HG02870 (cell line): ENCODE measurements around the gene LRRC8B.

Source experiments
- ATAC-seq: cut with Tn5 transposase; IDR thresholded peaks from one replicate; pipeline ENCODE4 v1.9.1; 2021; ENCODE audit warnings: mild to moderate bottlenecking, moderate library complexity; ENCODE audit not compliant: unreplicated experiment

The LRRC8B gene

GRCh38 chr1:89546082-89546889, 21.7 kb downstream of the LRRC8B start:
- ATAC-seq, result no peak

- ATAC-seq, result no peak
These were observed 22.4 kb downstream of the LRRC8B start for GRCh38 chr1:89546934-89547562.

DNA sequence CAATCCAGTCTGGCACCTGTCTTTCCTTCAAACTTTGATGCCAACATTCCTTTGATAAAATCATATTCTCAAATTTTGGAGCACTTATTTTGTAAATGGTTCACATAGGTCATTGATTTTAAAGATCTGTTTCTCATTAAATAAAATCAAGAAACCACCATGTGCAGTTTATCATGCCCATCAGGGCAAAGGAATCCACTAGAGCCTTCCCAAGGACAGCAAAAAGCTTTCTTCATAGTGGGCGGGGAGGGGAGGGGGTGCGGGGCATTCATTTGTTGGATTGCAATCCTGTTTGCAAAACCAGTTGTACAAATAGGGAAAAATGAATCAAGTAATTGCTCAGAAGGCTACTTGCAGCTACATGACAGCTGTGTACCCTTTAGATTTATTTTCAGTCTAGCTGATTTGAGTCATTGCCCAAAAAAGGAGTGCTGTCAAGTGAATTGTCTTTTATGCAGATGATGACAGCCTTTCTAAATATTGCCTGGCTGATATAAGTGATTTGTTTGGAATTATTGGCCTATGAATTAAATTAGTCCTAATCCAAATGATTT, 23.0 kb downstream of the LRRC8B start:
- no peak for ATAC-seq

GRCh38 chr1:89548122-89548857, 23.7 kb downstream of the LRRC8B start:
- peak; percentile 35 for ATAC-seq

DNA sequence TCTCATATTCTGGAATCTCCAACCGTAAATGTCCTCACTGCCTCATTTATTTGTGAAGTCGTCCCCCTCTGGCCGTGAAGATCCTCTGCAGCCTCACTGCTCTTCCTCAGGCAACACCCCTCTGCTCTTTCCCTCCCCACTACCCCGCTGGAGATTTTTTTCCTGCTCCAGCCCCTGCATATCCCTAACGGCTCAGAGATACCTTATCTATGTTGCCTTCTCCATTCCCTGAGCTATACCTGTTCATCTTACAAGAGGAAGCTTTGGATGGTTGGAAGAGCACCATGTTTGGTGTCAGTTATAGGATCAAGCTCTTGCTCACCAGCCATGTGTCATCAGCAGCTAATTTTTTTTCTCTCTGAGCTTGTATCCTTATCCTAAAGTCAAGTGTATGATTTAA, 26.4 kb downstream of the LRRC8B start:
- ATAC-seq, result no peak

DNA sequence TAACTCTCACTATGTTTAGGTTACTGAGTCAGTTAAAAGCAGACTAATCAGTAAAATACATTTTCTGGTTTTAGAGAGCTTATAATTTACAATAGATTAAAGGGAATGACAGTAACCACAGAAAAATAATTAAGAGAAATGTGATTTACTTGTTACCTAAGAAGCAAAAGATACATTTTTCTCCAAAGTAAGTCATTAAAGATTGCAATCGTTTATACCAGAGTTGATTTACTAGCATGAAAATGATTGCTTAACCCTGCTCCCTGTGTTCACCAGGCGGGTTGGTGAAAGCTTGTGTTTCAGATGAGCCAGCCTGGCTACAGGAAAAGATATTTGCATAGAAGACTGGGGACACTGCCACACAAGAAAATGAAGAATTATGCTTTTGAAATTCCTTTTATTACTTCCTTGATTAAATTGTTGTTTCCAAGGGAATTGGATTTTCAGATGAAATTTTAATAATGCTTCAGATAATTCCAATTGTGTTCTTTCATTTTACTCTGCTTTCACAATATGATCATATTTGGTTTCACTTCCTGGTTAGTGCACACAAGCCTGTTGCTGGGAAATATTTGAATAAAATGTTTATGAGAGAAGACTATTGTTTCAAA, 27.9 kb downstream of the LRRC8B start:
- peak; percentile 71 for ATAC-seq

DNA sequence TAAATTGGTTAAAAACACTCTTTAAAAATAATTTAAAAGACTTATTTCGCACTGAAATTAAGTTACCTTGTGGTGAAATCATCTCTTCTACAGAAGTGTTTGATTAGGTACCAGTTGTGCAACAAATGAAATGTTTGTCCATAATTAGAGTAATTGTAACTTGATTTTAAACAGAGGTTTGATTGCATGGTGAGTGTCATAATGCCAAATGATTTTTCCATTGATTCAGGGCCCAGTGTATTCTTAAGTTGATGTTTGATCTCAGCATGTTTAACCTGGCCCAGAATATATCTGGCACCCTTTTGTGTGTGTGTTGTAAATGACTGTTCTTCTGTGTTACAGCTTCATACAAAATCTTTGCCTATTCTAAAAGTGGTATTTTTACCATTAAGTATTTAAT, 28.5 kb downstream of the LRRC8B start:
- no peak for ATAC-seq

- ATAC-seq, result no peak
These were observed 30.9 kb downstream of the LRRC8B start for GRCh38 chr1:89555550-89555949.

DNA sequence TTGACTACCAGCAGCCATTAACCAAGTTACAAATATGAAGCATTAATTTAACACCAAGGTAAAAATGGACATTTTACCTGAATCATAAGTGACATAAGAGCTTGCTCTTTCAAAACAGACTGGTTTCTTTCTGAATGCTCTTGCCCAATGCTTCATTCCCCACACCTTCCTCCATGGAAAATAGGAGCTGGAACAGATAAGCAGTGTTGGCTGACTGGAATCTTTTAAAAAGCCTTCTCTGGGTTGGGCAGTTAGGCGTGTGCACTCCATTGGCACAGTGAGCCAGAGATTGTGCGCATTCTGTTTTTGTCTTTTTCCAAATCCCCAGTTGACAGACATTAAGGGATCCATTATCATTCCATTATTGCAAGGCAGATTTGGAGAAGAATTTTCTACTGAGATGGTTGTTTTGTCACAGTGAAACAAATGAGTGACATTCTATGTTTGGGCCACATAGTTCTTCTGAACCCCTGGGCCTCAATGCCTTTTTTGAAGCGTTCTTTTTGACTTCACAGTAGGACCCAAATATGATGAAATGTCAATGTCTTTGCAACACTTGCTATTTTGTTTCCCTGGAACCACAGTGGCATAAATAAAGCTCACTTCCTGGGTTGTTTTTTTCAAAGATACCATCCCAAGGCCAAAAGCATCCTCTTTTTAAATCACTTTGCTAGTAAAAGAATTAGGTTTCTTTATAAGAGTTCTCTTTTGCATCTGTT, 32.3 kb downstream of the LRRC8B start:
- ATAC-seq, result no peak

DNA sequence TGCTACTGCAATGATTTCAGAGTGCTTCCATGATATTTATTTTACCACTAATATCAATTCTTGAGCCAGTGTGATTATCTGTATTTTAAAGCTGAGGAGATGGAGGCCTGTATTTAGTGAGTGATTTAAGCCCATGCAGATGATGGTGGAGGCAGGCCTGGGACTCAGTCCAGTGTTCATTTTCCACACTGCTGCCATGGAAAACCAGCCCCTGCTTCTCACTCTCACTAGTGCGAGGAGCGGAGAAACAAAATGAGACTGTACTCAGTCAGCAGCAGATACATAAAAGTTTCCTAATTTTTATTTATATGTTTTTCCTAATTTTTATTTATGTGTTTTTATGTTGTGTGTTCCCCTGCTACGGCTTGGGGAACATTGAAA, 32.8 kb downstream of the LRRC8B start:
- ATAC-seq, result no peak

GRCh38 chr1:89557956-89558355, 33.3 kb downstream of the LRRC8B start:
- ATAC-seq, result no peak

DNA sequence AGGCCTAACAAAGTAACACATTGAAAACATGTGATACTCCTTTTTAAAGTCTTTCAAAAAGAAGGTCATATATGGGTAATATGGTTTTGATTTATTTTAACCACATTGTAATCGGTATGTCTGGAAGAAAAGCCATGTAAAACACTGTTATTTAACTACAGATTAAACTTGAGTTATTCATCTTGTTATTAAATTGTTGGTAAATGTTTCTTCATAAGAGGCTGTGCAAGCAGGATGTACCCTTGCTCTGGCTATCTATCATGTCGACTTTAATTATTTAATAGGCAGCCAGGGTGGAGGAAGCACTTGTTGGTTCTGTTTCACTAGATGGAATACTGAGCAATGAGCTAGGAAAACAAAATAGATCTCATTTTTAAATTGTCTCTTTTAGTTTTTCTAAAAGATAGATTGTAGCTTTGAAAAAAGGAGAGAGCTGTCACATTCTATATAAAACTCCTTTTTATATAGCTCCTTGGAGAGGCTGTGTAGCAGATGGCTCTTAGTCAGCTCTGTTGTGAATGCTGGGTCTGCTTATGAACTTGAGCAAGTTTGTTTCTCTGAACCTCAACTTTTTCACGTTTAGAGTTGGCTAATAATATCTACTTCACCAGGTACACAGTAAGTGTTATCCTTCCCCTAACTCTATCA, 39.5 kb downstream of the LRRC8B start:
- ATAC-seq, result no peak

- ATAC-seq, result no peak
These were observed 40.9 kb downstream of the LRRC8B start for GRCh38 chr1:89565521-89565920.

- no peak for ATAC-seq
These were observed 42.1 kb downstream of the LRRC8B start for GRCh38 chr1:89566761-89567174.

- no peak for ATAC-seq
These were observed 43.2 kb downstream of the LRRC8B start for GRCh38 chr1:89567797-89568196.

DNA sequence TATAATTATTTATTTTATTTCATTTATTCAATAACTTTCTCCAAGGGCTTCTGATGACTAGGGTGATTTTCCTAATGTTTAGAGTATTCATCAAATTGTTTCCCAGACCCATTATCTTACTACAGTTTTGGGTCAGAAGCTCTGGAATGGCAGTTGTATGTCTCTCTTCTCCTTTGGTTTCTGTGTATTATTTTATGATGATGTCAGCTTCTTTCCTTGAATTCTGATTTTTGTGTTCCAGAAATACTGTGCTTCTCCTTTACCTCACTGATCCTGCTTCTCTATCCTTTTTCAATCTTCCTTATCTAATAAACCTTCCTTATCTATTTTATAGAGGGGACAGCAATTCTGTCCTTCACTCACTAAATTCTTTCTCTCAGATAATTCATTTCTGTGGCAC, 48.8 kb downstream of the LRRC8B start:
- ATAC-seq, result no peak

DNA sequence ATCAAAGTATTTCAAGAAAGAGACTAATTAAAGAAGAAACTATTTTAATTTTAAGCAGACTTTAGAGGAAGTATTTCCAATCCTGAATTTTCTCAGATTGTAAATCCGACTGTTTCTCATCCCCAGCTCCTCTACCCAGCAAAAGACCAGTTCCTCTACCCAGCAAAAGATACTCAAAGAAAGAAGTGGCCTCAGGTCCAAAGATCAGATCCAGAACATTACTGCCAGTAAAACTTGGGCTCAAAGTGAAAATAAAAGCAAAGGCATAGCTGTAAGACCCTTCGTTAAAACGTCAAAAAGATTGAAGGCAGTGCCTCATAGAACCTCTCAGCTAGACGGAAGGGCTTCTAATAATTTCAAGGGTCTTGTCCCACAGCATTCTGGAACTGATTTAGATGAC, 50.0 kb downstream of the LRRC8B start:
- no peak for ATAC-seq

DNA sequence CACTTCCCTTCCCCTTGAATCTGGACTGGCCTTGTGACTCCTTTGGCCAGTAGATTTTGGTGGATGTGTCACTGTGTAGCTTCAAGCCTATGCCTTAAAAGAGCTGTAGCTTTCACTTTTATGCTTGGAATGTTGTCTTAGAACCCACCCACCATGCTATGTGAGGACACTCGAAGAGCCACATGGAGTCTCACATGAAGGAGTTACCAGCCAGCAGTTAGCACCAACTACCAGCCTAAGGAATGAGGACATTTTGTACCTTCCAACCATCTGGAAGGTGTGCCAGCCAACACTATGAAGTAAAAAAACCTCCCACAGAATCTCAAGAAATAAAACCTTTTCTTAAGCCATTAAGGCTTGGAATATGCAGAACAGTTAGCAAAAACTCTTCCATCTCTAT, 50.6 kb downstream of the LRRC8B start:
- no peak for ATAC-seq

GRCh38 chr1:89576013-89576412, 51.4 kb downstream of the LRRC8B start:
- ATAC-seq, result no peak

- ATAC-seq, result no peak
These were observed 53.5 kb downstream of the LRRC8B start for GRCh38 chr1:89578151-89578550.
